ENCODE data around the gene TTLL3. TPM values are rescaled to one million over a fixed set of nuclear protein-coding genes. Genes with fewer than 3 reads are reported as not detected.

The TTLL3 gene
- total and polyA plus RNA-seq, 2 of the 8 experiments (the other 6 are each of a cell fraction or from before 2014, with no cell fraction given): 5.9 to 8.9 TPM

GRCh38 chr3:9843715-9844438 is 33.8 kb downstream of the TTLL3 start, which contains the start of gene RPUSD3 (continued):
- TF ChIP-seq CTCF (IDR thresholded peaks at IDR 0.05; ENCODE audit: control extremely low read depth in 1 of 3, insufficient read depth in 1 of 3, low read depth in 1 of 3, low read length in 3 of 3) (no peak), SIRT6 (IDR thresholded peaks at IDR 0.05; ENCODE audit: low read length) (no peak), BACH1 (IDR thresholded peaks at IDR 0.05; ENCODE audit: low read length) (no peak), CBX5 (IDR thresholded peaks at IDR 0.05; ENCODE audit: low read depth, low read length) (no peak), SIN3A (conservative IDR thresholded peaks at IDR 0.05 in 1 of 2, IDR thresholded peaks at IDR 0.05 in 1 of 2; ENCODE audit: low read depth in 1 of 2, low read length in 2 of 2) (peak in 1 of 2 experiments; percentile 54; a peak in 1 of 4 replicates), KDM1A (IDR thresholded peaks at IDR 0.05; ENCODE audit: borderline replicate concordance, low read length) (peak; percentile 87; the same call in 1 of the 2 replicates), CHD2 (IDR thresholded peaks at IDR 0.05; ENCODE audit: low read length) (peak; percentile 89), SP4 (IDR thresholded peaks at IDR 0.05; ENCODE audit: low read length) (0 out of 2 replicates have a peak, but pooled peaks have one; percentile 66), CEBPB (IDR thresholded peaks at IDR 0.05; ENCODE audit: low read depth, low read length) (no peak), NANOG (IDR thresholded peaks at IDR 0.05; ENCODE audit: insufficient read depth, low read depth, low read length, poor library complexity, severe bottlenecking) (no peak), CHD1 (IDR thresholded peaks at IDR 0.05; ENCODE audit: low read depth, low read length) (no peak), SAP30 (IDR thresholded peaks at IDR 0.05; ENCODE audit: insufficient read depth, insufficient replicate concordance, low read length) (no peak), MAFK (IDR thresholded peaks at IDR 0.05; ENCODE audit: low read depth, low read length) (no peak), FOSL1 (IDR thresholded peaks at IDR 0.05; ENCODE audit: insufficient read depth, low read depth, low read length) (no peak), EP300 (IDR thresholded peaks at IDR 0.05; ENCODE audit: borderline replicate concordance in 1 of 2, low read depth in 2 of 2, low read length in 2 of 2) (no peak), CREB1 (IDR thresholded peaks at IDR 0.05) (peak; percentile 44; the same call in 1 of the 2 replicates), TCF12 (IDR thresholded peaks at IDR 0.05; ENCODE audit: low read depth, low read length) (no peak), NRF1 (IDR thresholded peaks at IDR 0.05; ENCODE audit: low read depth, low read length) (peak; percentile 55), HDAC6 (IDR thresholded peaks at IDR 0.05; ENCODE audit: low read depth, low read length) (no peak), CBX8 (IDR thresholded peaks at IDR 0.05; ENCODE audit: borderline replicate concordance, low read depth, low read length) (no peak), TAF7 (optimal IDR thresholded peaks at IDR 0.05; ENCODE audit: borderline replicate concordance, low read depth, low read length) (no peak), BCL11A (IDR thresholded peaks at IDR 0.05; ENCODE audit: low read depth in 2 of 2, low read length in 2 of 2) (no peak)

All from H1 (cell line).